Transverse colon (tissue), 4 donors: ENCODE results near the gene CDH13.

Experiments
- CTCF ChIP-seq, 5 experiments: fragments of 200-600 bp in 3 of 5; fragments of 450-650 bp in 2 of 5; sonication (generic) in 3 of 5; IDR thresholded peaks; 1 replicate in 2 of 5; 2 replicates in 3 of 5; pipeline ENCODE4 v1.5.1; 2016 to 2017; ENCODE audit warnings: antibody characterized with exemption in 5 of 5, inconsistent platforms in 3 of 5, mild to moderate bottlenecking in 2 of 5, moderate library complexity in 1 of 5
- POLR2AphosphoS5 ChIP-seq, 3 donors: sonication (generic); formaldehyde crosslinking; IDR thresholded peaks; one replicate each; pipeline ENCODE4 v1.6.1; 2016; ENCODE audit warnings: antibody characterized with exemption in 3 of 3

DNA sequence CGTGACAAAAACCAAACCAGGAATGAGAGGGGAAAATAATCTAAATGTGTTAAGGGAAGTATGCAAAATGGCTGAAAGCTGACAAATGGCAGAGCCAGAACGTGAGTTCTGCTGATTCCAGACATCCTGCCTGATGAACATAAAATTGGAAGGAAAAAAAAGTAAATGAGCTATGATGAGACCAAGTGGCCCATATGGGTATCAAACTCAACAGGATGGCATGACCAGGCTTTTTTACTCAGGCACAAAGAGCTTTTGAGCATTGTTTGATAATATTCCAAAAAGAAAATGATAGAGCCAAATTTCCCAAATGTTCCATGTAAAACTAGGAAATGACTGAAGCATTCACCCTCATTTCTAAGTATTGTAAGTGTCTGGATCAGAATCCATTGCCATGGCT, 449.2 kb downstream of the CDH13 start:
- TF ChIP-seq CTCF (IDR thresholded peaks at IDR 0.05) (no peak), POLR2AphosphoS5 (IDR thresholded peaks at IDR 0.05) (no peak)
